SIG-M5 (cell line): ENCODE results near the gene CNKSR2.

Source experiments
- DNase-seq: peaks from one replicate; lab custom pipeline; 2025; lab: John Stamatoyannopoulos, UW

Gene CNKSR2

GRCh38 chrX:21674430-21675186, 300.4 kb downstream of the CNKSR2 start:
- DNase-seq: no peak

- DNase-seq: no peak
These were observed 301.7 kb downstream of the CNKSR2 start for GRCh38 chrX:21675931-21676330.

GRCh38 chrX:21678048-21678612, 303.9 kb downstream of the CNKSR2 start:
- no peak for DNase-seq

- DNase-seq: no peak
These were observed 309.7 kb downstream of the CNKSR2 start for GRCh38 chrX:21683941-21684340.

GRCh38 chrX:21691512-21692018, 317.3 kb downstream of the CNKSR2 start:
- no peak for DNase-seq

- peak; percentile 23 for DNase-seq
These were observed 324.1 kb downstream of the CNKSR2 start for GRCh38 chrX:21698272-21698671.

GRCh38 chrX:21699136-21699535, 324.9 kb downstream of the CNKSR2 start:
- DNase-seq: no peak

- no peak for DNase-seq
These were observed 326.1 kb downstream of the CNKSR2 start for GRCh38 chrX:21700275-21700674.

GRCh38 chrX:21700967-21701366, 326.7 kb downstream of the CNKSR2 start:
- no peak for DNase-seq

GRCh38 chrX:21702725-21703124, 328.5 kb downstream of the CNKSR2 start:
- DNase-seq: no peak
